ENCODE data around the gene SKIL.
"Not testable (repeated sequence)": the region's sequence is repeated elsewhere in the genome, so short reads cannot be mapped to it uniquely, and the experiment has no call there.

The SKIL gene

GRCh38 chr3:170357176-170358041 is at the start of gene SKIL:
TSS of gene SKIL (plus strand) at chr3:170357715. CDS start at chr3:170360332, 2,617 bp downstream.
- peak within 1 kb of the TSS; percentile 62 for H2AFZ ChIP-seq (ENCODE audit: low read depth, low read length)
- no peaks in the 10 kb centered on the region for H3K27me3 ChIP-seq (ENCODE audit: insufficient read depth, low read length)
- peaks cover 19% of the 10 kb centered on the region for H3K36me3 ChIP-seq (ENCODE audit: insufficient read depth, low read length)
- H3K4me3 ChIP-seq (ENCODE audit: low read length): peak within 1 kb of the TSS; percentile 89
- H3K4me1 ChIP-seq (ENCODE audit: insufficient read depth, low read length): peaks cover 31% of the 10 kb centered on the region
- no peaks in the 10 kb centered on the region for H3K9me3 ChIP-seq (ENCODE audit: low read length)

DNA sequence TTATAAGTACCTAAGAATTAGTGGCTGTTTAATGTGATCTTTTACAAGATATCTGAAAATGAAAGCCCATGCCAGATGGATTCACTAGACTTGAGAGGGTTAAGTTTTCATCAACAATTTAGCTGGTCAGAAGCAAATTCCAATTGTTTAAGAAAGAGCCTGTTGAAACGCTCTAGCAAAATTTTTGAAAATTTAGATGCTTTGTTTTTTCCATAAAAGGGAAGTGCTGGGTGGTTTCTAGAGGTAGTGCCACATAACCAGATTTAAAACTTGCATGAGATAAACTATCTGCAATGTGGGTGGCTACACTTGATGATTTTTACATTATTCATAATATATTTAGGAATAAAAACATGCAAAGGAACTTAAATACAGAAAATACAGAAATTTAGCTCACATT is 48.5 kb upstream of the SKIL start:
- Histone ChIP-seq H2AFZ (ENCODE audit: low read depth, low read length) (no peak overlapping the region), H3K36me3 (ENCODE audit: insufficient read depth, low read length) (peaks cover 2% of the 10 kb centered on the region), H3K27me3 (ENCODE audit: insufficient read depth, low read length) (no peaks in the 10 kb centered on the region), H3K9me3 (ENCODE audit: low read length) (no peaks in the 10 kb centered on the region), H3K4me1 (ENCODE audit: insufficient read depth, low read length) (no peaks in the 10 kb centered on the region), H3K4me3 (ENCODE audit: low read length) (no peak overlapping the region)

GRCh38 chr3:170317954-170318353 is 39.6 kb upstream of the SKIL start:
- Histone ChIP-seq H2AFZ (ENCODE audit: low read depth, low read length) (no peak overlapping the region), H3K27me3 (ENCODE audit: insufficient read depth, low read length) (no peaks in the 10 kb centered on the region), H3K4me1 (ENCODE audit: insufficient read depth, low read length) (peaks cover 21% of the 10 kb centered on the region), H3K9me3 (ENCODE audit: low read length) (no peaks in the 10 kb centered on the region), H3K4me3 (ENCODE audit: low read length) (no peak overlapping the region), H3K36me3 (ENCODE audit: insufficient read depth, low read length) (no peaks in the 10 kb centered on the region)

DNA sequence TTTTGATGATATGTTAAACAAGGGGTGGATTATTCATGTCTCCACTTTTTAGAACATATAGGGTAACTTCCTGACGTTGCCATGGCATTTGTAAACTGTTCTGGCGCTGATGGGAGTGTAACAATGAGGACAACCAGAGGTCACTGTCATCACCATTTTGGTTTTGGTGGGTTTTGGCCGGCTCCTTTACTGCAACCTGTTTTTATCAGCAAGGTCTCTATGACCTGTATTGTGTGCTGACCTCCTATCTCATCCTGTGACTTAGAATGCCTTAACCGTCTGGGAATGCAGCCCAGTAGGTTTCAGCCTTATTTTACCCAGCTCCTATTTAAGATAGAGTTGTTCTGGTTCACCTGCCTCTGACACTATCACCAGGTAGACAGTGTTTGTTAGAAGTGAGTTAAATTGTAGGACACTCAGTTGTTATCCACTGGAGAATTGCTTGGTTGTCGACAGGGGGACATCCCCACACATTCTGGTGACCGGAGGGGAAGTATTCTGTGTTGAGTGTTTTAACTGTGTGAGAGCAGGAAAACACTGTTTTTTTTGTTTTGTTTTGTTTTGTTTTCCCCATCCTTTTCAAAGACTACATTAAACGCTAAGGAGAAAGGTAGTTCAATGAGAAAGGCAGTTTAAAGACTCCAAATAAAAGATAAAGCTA is 36.9 kb upstream of the SKIL start:
- no peaks in the 10 kb centered on the region for H3K9me3 ChIP-seq (ENCODE audit: low read length)
- H2AFZ ChIP-seq (ENCODE audit: low read depth, low read length): no peak overlapping the region
- H3K36me3 ChIP-seq (ENCODE audit: insufficient read depth, low read length): no peaks in the 10 kb centered on the region
- H3K4me1 ChIP-seq (ENCODE audit: insufficient read depth, low read length): peaks cover 26% of the 10 kb centered on the region
- H3K27me3 ChIP-seq (ENCODE audit: insufficient read depth, low read length): no peaks in the 10 kb centered on the region
- no peak overlapping the region for H3K4me3 ChIP-seq (ENCODE audit: low read length)

DNA sequence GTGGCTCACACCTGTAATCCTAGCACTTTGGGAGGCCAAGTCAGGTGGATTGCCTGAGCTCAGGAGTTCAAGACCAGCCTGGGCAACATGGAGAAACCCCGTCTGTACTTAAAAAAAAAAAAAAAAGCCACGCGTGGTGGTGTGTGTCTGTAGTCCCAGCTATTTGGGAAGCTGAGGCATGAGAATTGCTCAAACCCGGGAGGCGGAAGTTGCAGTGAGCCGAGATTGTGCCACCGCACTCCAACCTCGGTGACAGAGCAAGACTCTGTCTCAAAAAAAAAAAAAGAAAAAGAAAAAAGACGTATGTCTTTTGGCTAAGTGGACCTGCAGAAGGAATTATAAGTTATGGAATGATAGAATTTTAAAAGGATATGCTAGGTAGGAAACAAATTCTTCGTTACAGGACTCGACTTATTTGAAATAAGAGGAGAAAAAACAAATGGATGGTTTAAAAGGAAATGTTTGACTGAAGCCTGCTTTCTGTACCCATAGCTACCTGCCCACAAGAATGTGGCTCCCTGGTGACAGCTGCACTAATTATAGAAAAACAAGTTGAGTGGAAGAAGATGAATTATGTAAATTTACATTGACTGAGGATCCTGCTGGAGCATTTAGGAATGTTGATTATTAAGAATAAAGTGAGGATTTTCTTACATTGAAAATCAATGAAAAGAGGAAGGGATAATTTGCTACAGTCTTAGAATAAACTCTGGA is 36.0 kb upstream of the SKIL start:
- Histone ChIP-seq H2AFZ (ENCODE audit: low read depth, low read length) (no peak overlapping the region), H3K27me3 (ENCODE audit: insufficient read depth, low read length) (no peaks in the 10 kb centered on the region), H3K9me3 (ENCODE audit: low read length) (peaks cover 2% of the 10 kb centered on the region), H3K4me1 (ENCODE audit: insufficient read depth, low read length) (peaks cover 26% of the 10 kb centered on the region), H3K36me3 (ENCODE audit: insufficient read depth, low read length) (no peaks in the 10 kb centered on the region), H3K4me3 (ENCODE audit: low read length) (no peak overlapping the region)

GRCh38 chr3:170322566-170323269 is 34.8 kb upstream of the SKIL start:
- no peaks in the 10 kb centered on the region for H3K27me3 ChIP-seq (ENCODE audit: insufficient read depth, low read length)
- peak overlapping the region; percentile 87 for H2AFZ ChIP-seq (ENCODE audit: low read depth, low read length)
- H3K36me3 ChIP-seq (ENCODE audit: insufficient read depth, low read length): no peaks in the 10 kb centered on the region
- peak overlapping the region; percentile 38 for H3K4me3 ChIP-seq (ENCODE audit: low read length)
- H3K4me1 ChIP-seq (ENCODE audit: insufficient read depth, low read length): peaks cover 26% of the 10 kb centered on the region
- H3K9me3 ChIP-seq (ENCODE audit: low read length): peaks cover 9% of the 10 kb centered on the region

GRCh38 chr3:170323331-170323730 is 34.2 kb upstream of the SKIL start:
- Histone ChIP-seq H2AFZ (ENCODE audit: low read depth, low read length) (peak overlapping the region; percentile 87), H3K4me3 (ENCODE audit: low read length) (peak overlapping the region; percentile 38), H3K4me1 (ENCODE audit: insufficient read depth, low read length) (peaks cover 26% of the 10 kb centered on the region), H3K9me3 (ENCODE audit: low read length) (peaks cover 12% of the 10 kb centered on the region), H3K27me3 (ENCODE audit: insufficient read depth, low read length) (no peaks in the 10 kb centered on the region), H3K36me3 (ENCODE audit: insufficient read depth, low read length) (no peaks in the 10 kb centered on the region)

GRCh38 chr3:170324962-170325361 is 32.6 kb upstream of the SKIL start:
- no peaks in the 10 kb centered on the region for H3K36me3 ChIP-seq (ENCODE audit: insufficient read depth, low read length)
- no peak overlapping the region for H2AFZ ChIP-seq (ENCODE audit: low read depth, low read length)
- no peak overlapping the region for H3K4me3 ChIP-seq (ENCODE audit: low read length)
- peaks cover 26% of the 10 kb centered on the region for H3K4me1 ChIP-seq (ENCODE audit: insufficient read depth, low read length)
- H3K27me3 ChIP-seq (ENCODE audit: insufficient read depth, low read length): no peaks in the 10 kb centered on the region
- peaks cover 12% of the 10 kb centered on the region for H3K9me3 ChIP-seq (ENCODE audit: low read length)

GRCh38 chr3:170327040-170327808 is 30.3 kb upstream of the SKIL start:
- Histone ChIP-seq H3K4me3 (ENCODE audit: low read length) (no peak overlapping the region), H3K27me3 (ENCODE audit: insufficient read depth, low read length) (no peaks in the 10 kb centered on the region), H2AFZ (ENCODE audit: low read depth, low read length) (no peak overlapping the region), H3K9me3 (ENCODE audit: low read length) (peaks cover 12% of the 10 kb centered on the region), H3K36me3 (ENCODE audit: insufficient read depth, low read length) (no peaks in the 10 kb centered on the region), H3K4me1 (ENCODE audit: insufficient read depth, low read length) (peaks cover 17% of the 10 kb centered on the region)

- not testable (repeated sequence) for H3K27me3 ChIP-seq (ENCODE audit: insufficient read depth, low read length); H2AFZ ChIP-seq (ENCODE audit: low read depth, low read length); H3K4me3 ChIP-seq (ENCODE audit: low read length); H3K4me1 ChIP-seq (ENCODE audit: insufficient read depth, low read length); H3K36me3 ChIP-seq (ENCODE audit: insufficient read depth, low read length)
- peaks cover 12% of the 10 kb centered on the region for H3K9me3 ChIP-seq (ENCODE audit: low read length)
These were observed 29.5 kb upstream of the SKIL start for GRCh38 chr3:170327868-170328548.

GRCh38 chr3:170330366-170330765 is 27.1 kb upstream of the SKIL start:
- Histone ChIP-seq H3K9me3 (ENCODE audit: low read length) (peaks cover 12% of the 10 kb centered on the region), H2AFZ (ENCODE audit: low read depth, low read length) (no peak overlapping the region), H3K36me3 (ENCODE audit: insufficient read depth, low read length) (no peaks in the 10 kb centered on the region), H3K4me1 (ENCODE audit: insufficient read depth, low read length) (peaks cover 4% of the 10 kb centered on the region), H3K27me3 (ENCODE audit: insufficient read depth, low read length) (no peaks in the 10 kb centered on the region), H3K4me3 (ENCODE audit: low read length) (no peak overlapping the region)

- Histone ChIP-seq H3K27me3 (ENCODE audit: insufficient read depth, low read length) (no peaks in the 10 kb centered on the region), H3K9me3 (ENCODE audit: low read length) (peaks cover 10% of the 10 kb centered on the region), H3K4me1 (ENCODE audit: insufficient read depth, low read length) (peaks cover 4% of the 10 kb centered on the region), H3K4me3 (ENCODE audit: low read length) (no peak overlapping the region), H2AFZ (ENCODE audit: low read depth, low read length) (no peak overlapping the region), H3K36me3 (ENCODE audit: insufficient read depth, low read length) (no peaks in the 10 kb centered on the region)
These were observed 26.4 kb upstream of the SKIL start for GRCh38 chr3:170331143-170331542.

All from neuron (in vitro differentiated cells).